Fibroblast of gingiva (primary cell): ENCODE measurements around the gene ANKZF1.

ENCODE experiments used
- DNase-seq: peaks from one replicate; pipeline ENCODE4 v3.0.0-alpha.2; 2011; ENCODE audit warnings: low read depth

ANKZF1 gene

DNA sequence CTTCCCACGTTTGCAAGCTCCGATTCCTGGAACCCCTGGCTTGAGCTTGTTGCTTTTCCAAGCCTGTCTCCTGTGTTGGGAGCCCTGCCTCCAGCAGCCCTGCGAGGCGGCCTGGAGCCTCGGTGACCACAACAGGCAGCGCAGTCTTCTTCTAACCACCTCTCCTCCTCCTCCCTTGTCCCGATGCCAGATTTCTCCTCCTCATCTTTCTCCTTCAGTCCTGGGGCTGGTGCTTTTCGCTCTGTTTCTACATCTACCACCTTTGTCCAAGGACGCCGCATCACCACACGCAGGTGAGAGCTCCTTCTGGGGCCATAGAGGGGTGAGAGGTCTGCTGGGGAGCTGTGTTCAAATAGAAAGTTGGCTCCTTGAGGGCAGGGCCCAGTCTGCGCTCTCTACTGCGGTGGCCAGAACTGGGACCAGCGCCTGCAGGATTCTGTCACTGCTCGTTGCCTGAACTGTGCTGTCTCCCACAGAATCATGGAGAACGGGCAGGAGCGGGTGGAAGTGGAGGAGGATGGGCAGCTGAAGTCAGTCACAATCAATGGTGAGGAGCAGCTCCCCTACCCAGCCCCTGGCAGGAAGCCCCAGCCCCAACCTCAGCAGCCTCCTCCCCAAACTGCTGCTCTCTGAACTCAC is 53.5 kb downstream of the ANKZF1 start:
- DNase-seq = no peak

DNA sequence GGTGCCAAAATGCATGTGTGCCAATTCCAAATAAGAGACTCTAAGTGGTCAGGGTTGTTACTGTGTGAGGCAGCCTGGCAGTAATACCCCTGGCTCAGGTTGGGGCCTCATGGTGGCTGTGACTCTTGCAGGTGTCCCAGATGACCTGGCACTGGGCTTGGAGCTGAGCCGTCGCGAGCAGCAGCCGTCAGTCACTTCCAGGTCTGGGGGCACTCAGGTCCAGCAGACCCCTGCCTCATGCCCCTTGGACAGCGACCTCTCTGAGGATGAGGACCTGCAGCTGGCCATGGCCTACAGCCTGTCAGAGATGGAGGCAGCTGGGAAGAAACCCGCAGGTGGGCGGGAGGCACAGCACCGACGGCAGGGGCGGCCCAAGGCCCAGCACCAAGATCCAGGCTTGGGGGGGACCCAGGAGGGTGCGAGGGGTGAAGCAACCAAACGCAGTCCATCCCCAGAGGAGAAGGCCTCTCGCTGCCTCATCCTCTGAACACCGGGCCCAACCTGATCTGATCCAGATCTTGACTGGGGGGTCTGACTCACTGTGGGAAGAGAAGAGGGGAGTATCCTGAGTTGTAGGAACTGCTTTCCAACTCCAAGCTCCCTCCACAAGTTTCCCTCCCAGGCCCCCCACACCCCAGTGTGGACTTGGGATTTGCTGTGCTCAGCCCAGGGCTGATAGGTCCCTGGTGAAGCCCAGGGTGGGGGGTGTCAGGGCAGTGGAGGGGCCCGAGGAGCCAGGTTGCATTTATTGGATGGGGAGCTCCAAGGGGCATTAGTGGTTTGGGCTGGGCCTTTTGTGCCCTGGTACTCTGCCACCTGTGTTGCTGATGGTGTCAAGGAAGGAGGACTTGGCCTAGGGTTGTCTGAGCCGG is 55.1 kb downstream of the ANKZF1 start:
- DNase-seq = no peak

DNA sequence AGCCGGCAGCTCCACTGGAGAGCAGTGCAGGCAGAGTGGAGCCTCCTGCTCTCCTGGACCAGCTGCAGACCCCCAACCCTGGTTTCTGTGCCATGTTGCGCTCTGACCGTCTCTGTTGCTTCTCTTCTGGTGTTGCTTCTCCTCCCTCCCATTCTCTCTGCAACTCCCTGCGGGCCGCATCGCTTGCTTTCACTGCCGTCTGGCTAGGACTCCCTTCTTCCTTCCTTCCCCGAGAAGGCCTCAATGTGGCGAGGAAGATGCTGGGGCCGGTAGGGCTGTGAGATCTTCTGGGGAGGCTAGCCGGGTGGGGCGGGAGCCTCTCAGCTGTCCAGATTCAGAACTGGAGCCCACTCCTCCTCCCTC is 55.7 kb downstream of the ANKZF1 start:
- no peak for DNase-seq

DNA sequence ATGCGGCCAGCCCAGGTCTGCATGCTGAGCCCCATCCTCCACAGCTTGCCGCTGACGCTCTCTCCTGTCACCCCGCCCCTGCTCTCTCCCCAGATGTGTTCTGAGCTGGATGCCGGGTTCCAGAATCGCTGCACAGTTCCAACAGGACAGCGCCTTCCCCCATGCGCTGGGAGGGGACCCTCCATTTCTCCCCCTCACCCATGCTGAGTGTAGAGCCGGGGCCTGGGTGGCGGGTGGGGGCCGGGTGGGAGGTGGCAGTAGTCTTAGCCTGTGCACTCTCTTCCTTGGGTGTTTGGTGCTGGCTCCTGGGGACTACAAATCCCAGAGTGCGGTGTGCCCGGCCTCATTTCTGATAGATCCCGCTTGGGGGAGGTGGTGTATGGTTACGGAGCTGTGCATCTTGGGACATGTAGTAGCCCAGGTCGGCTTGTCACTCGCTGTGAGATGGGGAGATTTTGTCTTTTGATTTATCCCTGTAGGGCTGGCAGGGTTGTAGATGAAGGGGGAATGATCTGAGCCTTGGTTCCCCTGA is 56.4 kb downstream of the ANKZF1 start:
- DNase-seq = peak; percentile 74
